DMS79 treated with DMSO at 0.1 percent for 48 hours (cell line): ENCODE measurements around the gene FRMD3.

ENCODE experiments used
- DNase-seq: peaks from one replicate; lab custom pipeline; 2025; lab: John Stamatoyannopoulos, UW

FRMD3 gene

DNA sequence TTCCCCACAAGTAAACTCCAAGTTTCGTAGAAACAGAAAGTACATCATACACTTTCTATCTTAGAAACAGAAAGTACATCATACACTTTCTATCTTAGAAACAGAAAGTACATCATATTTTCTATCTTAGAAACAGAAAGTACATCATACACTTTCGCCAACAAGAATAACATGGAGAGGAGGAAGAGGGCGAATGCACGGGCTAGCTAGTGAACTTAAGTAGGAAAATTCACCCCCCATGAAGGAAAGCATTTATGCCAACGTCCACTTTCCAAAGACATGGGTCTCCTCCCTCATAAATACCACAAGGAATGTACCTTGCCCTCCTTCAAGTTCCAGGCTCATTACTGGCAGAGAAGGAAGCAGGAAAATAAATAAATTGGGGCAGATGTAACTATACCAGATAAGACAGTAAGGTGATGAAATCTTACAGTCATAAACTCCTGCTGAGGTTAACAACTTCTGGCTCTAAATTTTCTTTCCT is 64.7 kb downstream of the FRMD3 start:
- DNase-seq = no peak

GRCh38 chr9:83472764-83473163 is 65.4 kb downstream of the FRMD3 start:
- no peak for DNase-seq

DNA sequence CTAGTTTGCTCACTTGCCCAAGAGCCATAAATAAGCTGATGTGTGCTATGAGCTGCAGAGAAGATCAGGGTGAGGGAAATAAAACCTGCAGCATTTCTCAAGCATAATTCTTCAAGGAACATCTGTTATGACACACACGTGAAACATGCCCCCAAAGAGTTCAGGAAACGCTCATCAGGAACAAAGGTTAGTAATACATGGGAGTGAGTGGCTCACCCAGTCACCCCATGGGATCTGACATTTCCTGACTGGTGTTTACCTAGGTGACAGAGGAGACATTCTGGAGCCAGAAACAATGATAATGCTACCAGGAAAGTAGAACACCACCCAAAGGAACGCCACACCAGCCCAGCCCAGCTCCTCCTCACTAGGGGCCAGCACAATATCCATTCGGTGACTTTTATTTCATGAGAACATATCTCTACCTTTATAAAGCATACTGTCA is 66.0 kb downstream of the FRMD3 start:
- DNase-seq = no peak

DNA sequence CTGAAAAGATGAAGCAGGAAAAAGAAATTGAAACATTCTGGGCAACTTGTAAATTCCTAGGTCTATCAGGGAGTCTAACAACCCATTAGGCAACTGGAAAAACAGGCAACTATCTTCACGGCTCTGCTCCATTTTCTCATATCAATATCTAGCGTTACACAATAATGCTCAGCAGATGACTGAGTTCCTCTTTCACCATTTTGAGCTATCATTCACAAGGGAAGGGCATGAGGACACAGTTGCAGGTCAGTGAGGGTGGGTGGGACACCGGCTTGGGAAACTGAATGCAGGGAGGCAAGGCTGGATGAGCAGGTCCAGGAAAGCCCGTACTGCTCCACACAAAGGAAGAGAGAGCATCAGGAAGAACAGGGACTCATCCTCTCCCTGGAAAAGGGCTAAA is 67.0 kb downstream of the FRMD3 start:
- DNase-seq = no peak

- DNase-seq = no peak
These were observed 68.5 kb downstream of the FRMD3 start for GRCh38 chr9:83469722-83470121.

GRCh38 chr9:83468821-83469220 is 69.4 kb downstream of the FRMD3 start:
- no peak for DNase-seq

DNA sequence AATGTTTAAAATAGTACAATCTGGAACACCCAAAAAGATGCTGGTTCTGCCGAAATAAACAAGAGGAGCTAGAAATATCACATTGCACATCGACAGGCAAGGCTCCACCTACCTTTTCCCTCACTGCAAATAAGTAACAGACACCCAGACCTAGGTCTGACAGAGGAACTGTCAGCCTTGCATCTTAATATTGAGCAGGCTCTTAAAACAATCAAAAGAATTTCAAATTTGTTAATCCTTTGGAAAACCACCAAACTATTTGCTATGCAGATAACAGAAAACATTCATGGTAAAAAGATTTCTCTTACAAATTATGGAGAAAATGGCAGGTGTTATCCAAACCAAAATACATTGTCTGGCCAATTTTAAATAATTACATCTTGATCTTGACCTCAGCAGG is 71.3 kb downstream of the FRMD3 start:
- peak; percentile 15 for DNase-seq

GRCh38 chr9:83466351-83466750 is 71.8 kb downstream of the FRMD3 start:
- DNase-seq = peak; percentile 18

GRCh38 chr9:83459830-83460229 is 78.4 kb downstream of the FRMD3 start:
- no peak for DNase-seq

DNA sequence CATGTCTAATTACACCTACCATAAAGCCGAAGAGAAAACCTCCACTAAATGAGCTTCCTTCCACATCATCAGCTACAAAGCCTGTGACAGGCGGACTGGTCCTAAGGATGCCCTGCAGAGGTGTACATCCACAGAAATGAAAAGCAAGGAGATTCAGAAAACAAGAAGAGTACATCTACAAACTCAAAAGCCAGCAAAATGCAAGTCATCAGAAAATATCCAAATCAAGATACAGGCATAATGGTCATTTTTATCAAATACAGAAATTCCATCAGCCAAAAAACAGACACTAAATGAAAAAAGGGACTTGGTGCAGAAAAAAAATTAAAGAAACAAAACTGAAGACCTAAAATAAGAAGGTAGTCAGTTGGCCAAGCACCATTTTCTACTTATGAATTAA is 79.7 kb downstream of the FRMD3 start:
- DNase-seq = no peak

DNA sequence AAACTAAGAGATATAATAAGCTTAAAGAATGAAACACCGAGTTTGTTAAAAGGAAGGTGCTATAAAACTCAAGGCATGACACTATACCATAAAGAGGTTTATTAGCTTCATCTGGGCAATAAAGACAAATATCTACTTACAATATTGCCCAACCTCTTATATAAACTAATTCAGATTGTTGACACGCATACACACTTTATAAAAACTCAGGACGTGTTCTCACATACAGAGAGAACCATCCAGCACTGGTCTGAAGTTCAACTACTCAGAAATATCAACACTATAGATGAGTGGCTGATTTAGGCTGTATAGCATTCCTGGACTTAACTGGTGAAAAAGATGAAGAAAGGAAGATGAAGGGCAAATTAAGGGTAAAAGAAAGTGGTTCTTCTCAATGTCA is 81.2 kb downstream of the FRMD3 start:
- no peak for DNase-seq

DNA sequence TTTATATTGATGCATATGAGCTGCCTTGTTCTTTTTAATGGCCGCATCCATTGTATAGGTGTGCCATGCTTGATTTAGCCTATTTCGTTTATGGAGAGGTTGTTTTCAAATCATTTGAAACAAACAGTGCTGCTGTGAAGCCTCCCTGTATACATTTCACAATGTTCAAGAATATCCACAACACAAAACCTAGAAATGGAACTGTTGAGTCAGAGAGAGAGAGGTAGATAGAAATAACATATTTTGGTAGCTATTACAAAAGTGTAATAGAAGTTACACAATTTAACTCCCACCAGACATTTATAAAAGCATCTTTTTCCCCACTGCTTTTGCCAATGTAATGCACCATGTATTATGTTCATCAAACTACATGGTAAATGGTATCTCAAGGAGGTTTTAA is 82.0 kb downstream of the FRMD3 start:
- no peak for DNase-seq

DNA sequence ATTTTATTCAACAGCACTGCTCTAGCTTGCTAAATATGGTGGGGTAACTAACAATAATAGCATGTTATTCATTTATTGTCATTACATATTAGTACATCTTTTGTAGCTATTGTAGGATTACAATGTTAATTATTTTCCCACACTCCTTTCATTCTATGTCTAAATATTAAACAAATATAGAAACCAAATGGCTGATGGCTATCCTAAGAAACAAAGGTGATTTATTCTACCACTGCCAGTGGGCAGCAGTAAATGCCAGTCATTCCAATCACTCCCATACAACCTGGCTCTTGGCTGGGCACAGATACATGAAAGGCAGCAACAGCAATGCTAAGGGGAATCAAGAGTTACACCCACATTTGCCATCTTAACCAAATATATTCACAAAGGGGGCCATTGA is 84.1 kb downstream of the FRMD3 start:
- no peak for DNase-seq

- peak; percentile 7 for DNase-seq
These were observed 86.9 kb downstream of the FRMD3 start for GRCh38 chr9:83451308-83451707.

DNA sequence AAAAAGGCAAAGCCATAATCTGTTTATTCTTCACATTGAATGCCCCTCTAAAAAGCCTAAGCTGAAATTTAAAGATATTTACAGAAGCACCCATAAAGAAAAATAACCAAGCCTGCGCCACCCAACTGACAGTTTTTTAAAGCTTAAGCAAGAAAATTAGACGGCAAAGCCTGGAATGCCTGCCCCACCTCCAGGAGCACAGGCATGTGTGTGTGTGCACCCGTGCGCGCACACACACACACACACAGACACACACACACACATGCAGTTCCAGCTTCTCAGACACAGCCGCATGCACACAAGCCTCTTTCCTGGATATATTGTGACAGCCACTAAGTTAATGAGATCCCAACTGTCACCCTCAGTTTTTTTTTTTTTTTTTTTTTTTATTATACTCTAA is 88.2 kb downstream of the FRMD3 start:
- DNase-seq = peak; percentile 63

DNA sequence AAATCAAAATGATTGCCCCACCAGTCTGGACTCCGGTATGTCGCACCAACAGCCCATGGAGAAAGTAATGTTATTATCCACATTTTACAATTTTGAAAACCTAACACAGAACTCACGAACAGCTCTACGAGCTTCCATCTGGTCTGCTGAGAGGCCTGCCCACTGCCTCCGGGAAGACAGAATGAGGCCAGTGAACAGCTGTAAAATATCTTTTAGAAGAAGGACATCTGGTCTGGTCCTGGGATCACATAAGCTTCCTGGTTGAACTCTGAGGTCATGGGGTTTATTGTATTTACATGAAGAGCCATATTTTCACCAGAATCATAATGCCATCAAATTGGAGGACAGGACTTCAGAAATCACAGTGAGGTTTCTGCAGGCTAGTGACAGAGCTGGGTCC is 89.0 kb downstream of the FRMD3 start:
- DNase-seq = peak; percentile 35

DNA sequence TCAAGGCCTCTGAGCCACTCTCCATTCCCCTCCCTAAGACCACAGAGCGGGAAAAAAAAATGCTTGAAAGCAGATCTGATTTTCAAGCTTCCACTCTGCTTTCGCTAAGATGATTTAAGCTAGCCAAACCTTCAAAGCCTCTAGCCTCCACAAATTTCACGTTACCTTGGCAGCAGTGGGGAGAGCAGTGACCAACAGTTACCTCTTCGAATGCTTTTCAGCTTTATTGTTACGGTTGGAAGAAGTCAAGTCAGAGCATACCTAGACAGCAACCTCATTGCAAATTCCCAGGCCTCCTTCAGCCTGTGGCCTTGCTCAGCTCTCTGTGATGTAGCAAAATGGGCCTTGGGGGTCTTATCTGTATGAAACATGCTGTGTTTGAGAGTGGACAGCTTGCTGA is 89.6 kb downstream of the FRMD3 start:
- no peak for DNase-seq

- no peak for DNase-seq
These were observed 90.8 kb downstream of the FRMD3 start for GRCh38 chr9:83447351-83447750.

GRCh38 chr9:83445703-83446265 is 92.4 kb downstream of the FRMD3 start:
- DNase-seq = no peak

- DNase-seq = no peak
These were observed 94.1 kb downstream of the FRMD3 start for GRCh38 chr9:83444110-83444509.

DNA sequence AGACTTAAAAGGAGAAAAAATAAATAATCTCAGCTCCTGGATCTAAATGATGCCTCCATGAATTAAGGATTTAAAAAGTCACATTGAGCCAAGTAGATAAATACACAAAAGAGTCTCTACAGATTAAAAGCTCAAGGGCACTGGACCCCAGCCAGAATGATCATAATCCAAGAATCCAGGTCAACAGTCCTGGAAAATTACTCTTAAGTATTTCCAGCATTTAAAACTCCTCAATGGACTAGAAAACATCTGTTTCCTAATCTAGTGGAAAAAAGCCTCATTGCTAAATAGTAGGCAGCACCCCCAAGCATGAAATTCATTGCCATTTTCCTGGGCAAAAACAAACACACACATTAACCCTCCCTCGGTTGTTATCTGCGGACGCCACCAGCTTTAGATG is 96.8 kb downstream of the FRMD3 start:
- peak; percentile 2 for DNase-seq

DNA sequence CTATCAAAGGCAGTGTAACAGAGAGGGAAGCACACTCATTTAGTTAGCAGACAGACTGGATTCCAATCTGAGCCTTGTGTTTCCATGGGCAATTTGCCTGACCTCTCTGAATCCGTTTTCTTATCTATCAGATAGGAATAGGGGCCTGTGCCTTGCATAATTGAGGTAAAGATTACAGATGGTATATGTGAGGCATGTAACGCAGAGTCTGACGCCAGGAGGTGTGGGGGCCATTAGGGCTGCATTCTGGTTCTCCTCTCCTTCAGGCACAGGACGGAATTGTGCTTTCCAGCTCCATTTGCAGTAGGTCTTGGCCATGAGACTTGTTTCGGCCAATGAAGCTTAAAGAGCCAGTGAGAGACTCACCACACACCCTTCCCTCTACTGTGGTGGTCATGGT is 97.6 kb downstream of the FRMD3 start:
- DNase-seq = no peak

GRCh38 chr9:83435301-83435700 is 102.9 kb downstream of the FRMD3 start:
- DNase-seq = no peak

GRCh38 chr9:83434254-83434653 is 103.9 kb downstream of the FRMD3 start:
- DNase-seq = no peak

- DNase-seq = no peak
These were observed 104.4 kb downstream of the FRMD3 start for GRCh38 chr9:83433846-83434245.
